HUES6 (cell line): ENCODE measurements around the gene FBRSL1.

Experiments
- H3K27ac ChIP-seq: 2 replicates; pipeline ENCODE4 v1.7.0; 2013; ENCODE audit warnings: low read depth, mild to moderate bottlenecking, low read length, inconsistent platforms
- H3K27me3 ChIP-seq: 2 replicates; pipeline ENCODE4 v1.6.1; 2013; ENCODE audit warnings: low read length; ENCODE audit not compliant: control insufficient read depth, insufficient read depth
- H3K36me3 ChIP-seq: 2 replicates; pipeline ENCODE4 v1.6.1; 2013; ENCODE audit warnings: low read length; ENCODE audit not compliant: control insufficient read depth, insufficient read depth
- H3K4me1 ChIP-seq: 2 replicates; pipeline ENCODE4 v1.6.1; 2013; ENCODE audit warnings: low read length; ENCODE audit not compliant: control insufficient read depth, insufficient read depth
- H3K4me3 ChIP-seq: 2 replicates; pipeline ENCODE4 v1.5.1; 2013; ENCODE audit warnings: low read depth, low read length
- H3K9ac ChIP-seq: one replicate; pipeline ENCODE4 v1.6.1; 2013; ENCODE audit warnings: mild to moderate bottlenecking, low read length
- H3K9me3 ChIP-seq: 2 replicates; pipeline ENCODE4 v1.6.1; 2013; ENCODE audit warnings: low read depth, low read length; ENCODE audit not compliant: control insufficient read depth, insufficient read depth

FBRSL1 gene

DNA sequence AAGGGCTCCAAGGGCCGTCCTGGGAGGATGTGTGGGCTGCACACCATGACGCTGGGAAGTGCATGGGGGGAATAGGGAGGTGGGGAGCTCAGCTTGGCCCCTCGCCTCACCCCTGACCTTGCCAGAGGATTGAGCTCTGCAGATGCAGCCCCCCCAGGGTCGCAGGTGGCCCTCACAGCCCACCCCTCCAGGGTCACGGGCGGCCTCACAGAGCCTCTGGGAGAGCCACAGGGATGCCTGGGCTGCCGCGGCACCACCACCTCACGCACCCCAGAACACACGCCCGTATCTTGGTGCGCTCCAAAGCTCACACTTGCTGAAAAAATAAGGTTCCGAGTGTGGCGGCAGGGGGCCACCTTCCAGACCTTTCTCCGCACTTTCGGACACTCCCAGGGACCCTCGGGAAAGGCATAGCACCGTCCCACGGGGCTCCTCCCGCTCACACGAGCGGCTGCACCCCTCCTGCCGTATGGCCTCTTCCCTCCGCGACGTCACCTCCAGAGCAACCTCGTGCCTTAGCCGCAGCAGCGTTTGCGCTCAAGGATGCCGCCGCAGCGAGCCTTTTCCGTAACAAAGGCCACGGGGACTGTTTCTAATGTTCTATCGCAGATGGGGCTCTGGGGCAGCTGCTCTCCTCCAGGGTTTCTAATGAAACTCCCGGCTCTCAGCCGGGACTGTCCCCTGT lies 9.9 kb upstream of the FBRSL1 start:
- Histone ChIP-seq H3K36me3 (no peaks in the 10 kb centered on the region), H3K9ac (no peak overlapping the region), H3K27me3 (peaks cover 81% of the 10 kb centered on the region), H3K9me3 (peaks cover 7% of the 10 kb centered on the region; the same call in 1 of the 2 replicates), H3K27ac (no peak overlapping the region), H3K4me1 (no peaks in the 10 kb centered on the region), H3K4me3 (no peak overlapping the region)

DNA sequence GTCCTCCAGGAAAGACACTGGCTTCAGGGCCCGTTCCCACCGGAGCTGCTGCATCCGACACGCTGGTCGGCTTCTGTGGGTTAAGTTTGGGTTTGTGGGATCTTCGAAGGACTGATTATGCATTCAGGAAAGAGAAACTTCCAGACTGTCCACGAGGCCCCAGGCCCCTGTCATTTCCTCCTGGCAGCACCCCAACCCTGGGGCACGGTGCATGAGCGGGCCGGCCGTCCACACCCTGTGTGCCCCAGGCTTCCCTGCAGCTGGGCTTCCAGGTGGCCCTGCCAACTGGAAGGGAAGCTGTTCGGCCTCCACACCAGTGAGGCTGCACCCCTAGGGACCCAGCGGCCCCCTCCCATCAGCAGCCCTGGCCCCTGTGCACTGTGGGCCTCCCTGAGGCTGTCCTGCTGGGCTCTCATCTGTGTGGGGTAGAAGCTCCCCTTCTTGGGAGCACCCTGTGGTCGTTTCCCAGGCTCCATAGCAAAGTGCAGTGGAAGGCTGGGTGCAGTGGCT lies 9.3 kb upstream of the FBRSL1 start:
- H3K27ac ChIP-seq, result no peak overlapping the region
- peaks cover 87% of the 10 kb centered on the region for H3K27me3 ChIP-seq
- H3K4me3 ChIP-seq, result no peak overlapping the region

DNA sequence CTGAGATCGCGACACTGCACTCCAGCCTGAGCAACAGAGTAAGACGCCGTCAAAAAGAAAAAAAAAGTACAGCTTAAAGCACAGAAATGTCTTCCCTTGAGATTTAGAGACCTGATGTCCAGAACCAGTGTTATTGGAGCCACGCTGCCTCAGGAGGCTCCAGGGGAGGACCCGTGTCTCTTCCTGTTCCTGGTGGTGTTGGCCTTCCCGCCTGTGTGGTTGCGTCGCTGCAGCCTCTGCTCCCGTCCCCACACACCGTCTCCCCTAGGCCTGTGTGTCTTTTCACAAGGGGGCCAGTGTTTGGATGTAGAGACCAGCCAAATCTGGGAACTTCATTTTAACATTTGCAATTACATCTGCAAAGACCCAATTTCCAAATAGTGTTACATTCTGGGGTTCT lies 8.6 kb upstream of the FBRSL1 start:
- no peak overlapping the region for H3K4me3 ChIP-seq
- H3K9me3 ChIP-seq, result 0 out of 2 replicates have a peak, but pooled peaks cover 2% of the 10 kb centered on the region
- H3K36me3 ChIP-seq, result no peaks in the 10 kb centered on the region
- H3K4me1 ChIP-seq, result no peaks in the 10 kb centered on the region
- H3K27ac ChIP-seq, result no peak overlapping the region
- H3K27me3 ChIP-seq, result peaks cover 92% of the 10 kb centered on the region
- no peak overlapping the region for H3K9ac ChIP-seq

More for the DNA sequence above, 9.3 kb upstream of the FBRSL1 start:
- H3K9me3 ChIP-seq, result peaks cover 4% of the 10 kb centered on the region; the same call in 1 of the 2 replicates
- no peaks in the 10 kb centered on the region for H3K36me3 ChIP-seq
- H3K4me1 ChIP-seq, result no peaks in the 10 kb centered on the region
- no peak overlapping the region for H3K9ac ChIP-seq

DNA sequence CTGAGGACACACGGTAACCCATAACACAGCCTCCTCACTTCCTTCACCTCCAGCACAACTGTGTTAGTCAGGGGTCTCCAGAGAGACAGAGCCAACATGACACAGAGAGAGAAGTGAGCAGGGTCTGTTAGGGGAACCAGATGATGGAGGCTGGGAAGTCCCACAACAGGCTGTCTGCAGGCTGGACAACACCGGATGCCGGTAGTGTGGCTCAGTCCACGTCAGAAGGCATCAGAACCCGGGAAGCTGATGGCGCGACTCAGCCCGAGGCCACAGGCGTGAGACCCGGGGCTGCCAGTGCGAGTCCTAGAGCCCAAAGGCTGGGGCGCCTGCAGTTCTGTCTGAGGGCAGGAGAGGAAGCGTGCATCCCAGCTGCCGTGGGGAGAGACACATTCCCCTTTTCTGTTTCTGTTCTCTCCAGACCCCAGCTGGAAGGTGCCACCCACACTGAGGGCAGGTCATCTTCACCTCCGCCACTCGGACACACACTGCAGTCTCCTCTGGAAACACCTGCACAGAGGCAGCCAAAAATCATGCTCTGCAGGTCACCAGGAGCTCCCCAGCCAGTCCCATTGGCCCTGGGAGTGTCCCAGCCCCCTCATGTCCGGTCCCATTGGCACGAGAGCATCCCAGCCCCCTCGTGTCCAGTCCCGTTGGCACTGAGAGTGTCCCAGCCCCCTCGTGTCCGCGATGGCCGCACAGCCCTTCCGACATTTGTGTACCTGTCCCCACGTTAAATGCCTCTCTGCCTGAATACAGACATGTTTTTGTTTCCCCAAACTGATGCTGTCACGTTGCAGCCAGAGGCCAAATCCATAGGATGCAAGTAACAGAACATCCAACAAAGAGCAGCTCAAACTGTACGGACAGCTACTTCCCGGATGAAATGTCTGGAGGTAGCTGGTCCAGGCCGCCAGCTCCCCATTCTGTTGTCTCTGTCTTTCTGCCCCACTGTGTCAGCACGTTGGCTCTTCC lies 7.9 kb upstream of the FBRSL1 start:
- Histone ChIP-seq H3K36me3 (no peaks in the 10 kb centered on the region), H3K4me1 (no peaks in the 10 kb centered on the region), H3K27me3 (peaks cover 92% of the 10 kb centered on the region)

DNA sequence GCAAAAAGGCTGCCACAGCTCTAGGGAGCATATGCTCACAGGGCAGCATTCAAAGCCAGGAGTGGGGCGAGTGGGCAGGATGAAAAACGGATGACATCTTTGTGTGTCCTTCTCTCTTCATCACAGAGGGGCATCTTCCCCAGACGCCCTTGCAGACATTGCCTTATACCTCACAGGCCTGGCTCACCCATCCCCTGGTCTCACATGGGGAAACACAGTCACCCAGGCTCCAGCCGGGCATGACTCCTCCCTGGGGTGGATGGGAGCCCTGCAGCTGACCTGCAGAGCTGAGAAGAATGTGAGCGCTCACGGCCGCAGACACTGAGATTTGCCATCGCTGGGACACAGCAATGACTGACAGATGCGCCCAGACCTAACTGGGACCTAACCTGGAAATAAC lies 7.2 kb upstream of the FBRSL1 start:
- Histone ChIP-seq H3K27me3 (peaks cover 95% of the 10 kb centered on the region), H3K4me1 (no peaks in the 10 kb centered on the region), H3K27ac (no peak overlapping the region), H3K36me3 (no peaks in the 10 kb centered on the region), H3K9ac (no peak overlapping the region), H3K9me3 (0 out of 2 replicates have a peak, but pooled peaks cover 2% of the 10 kb centered on the region), H3K4me3 (no peak overlapping the region)

More for the DNA sequence above, 7.9 kb upstream of the FBRSL1 start:
- Histone ChIP-seq H3K4me3 (no peak overlapping the region), H3K27ac (no peak overlapping the region), H3K9me3 (0 out of 2 replicates have a peak, but pooled peaks cover 2% of the 10 kb centered on the region), H3K9ac (no peak overlapping the region)

DNA sequence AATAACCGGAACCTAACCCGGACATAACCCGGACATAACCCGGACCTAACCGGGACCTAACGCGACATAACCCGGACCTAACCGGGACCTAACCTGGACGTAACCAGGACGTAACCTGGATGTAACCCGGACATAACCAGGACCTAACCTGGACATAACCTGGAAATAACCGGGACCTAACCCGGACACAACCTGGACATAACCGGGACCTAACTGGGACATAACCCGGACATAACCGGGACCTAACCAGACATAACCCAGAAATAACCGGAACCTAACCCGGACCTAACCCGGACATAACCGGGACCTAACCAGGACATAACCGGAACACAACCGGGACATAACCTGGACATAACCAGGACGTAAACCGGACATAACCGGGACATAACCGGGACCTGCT lies 6.7 kb upstream of the FBRSL1 start:
- H3K9me3 ChIP-seq, result 0 out of 2 replicates have a peak, but pooled peaks cover 2% of the 10 kb centered on the region
- no peaks in the 10 kb centered on the region for H3K36me3 ChIP-seq
- peaks cover under 1% of the 10 kb centered on the region; the same call in 1 of the 2 replicates for H3K4me1 ChIP-seq
- no peak overlapping the region for H3K9ac ChIP-seq
- peaks cover 96% of the 10 kb centered on the region for H3K27me3 ChIP-seq
- no peak overlapping the region for H3K4me3 ChIP-seq
- H3K27ac ChIP-seq, result no peak overlapping the region

DNA sequence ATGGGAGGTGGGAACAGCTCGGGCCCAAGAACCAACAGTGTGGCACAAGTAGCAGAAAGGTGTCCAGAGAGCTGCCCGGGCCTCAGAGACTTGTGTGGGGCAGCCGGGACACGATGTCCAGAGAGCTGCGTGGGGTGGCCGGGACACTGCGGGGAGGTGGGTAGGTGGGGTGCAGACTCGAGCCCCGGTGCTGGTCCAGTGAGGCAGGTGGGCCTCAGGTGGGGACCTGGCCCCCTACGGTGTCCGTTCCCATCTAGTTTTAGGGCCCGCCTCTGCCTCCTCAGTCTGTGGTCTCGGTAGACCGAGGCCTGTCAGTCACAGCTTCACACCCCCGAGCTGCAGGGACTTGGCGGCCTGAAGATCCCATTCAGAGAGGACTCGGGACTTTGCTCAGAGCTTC lies 6.3 kb upstream of the FBRSL1 start:
- H3K9ac ChIP-seq, result no peak overlapping the region
- H3K4me3 ChIP-seq, result no peak overlapping the region
- H3K4me1 ChIP-seq, result peaks cover 5% of the 10 kb centered on the region
- H3K27ac ChIP-seq, result no peak overlapping the region
- H3K9me3 ChIP-seq, result 0 out of 2 replicates have a peak, but pooled peaks cover 2% of the 10 kb centered on the region
- no peaks in the 10 kb centered on the region for H3K36me3 ChIP-seq
- H3K27me3 ChIP-seq, result peaks cover 98% of the 10 kb centered on the region

DNA sequence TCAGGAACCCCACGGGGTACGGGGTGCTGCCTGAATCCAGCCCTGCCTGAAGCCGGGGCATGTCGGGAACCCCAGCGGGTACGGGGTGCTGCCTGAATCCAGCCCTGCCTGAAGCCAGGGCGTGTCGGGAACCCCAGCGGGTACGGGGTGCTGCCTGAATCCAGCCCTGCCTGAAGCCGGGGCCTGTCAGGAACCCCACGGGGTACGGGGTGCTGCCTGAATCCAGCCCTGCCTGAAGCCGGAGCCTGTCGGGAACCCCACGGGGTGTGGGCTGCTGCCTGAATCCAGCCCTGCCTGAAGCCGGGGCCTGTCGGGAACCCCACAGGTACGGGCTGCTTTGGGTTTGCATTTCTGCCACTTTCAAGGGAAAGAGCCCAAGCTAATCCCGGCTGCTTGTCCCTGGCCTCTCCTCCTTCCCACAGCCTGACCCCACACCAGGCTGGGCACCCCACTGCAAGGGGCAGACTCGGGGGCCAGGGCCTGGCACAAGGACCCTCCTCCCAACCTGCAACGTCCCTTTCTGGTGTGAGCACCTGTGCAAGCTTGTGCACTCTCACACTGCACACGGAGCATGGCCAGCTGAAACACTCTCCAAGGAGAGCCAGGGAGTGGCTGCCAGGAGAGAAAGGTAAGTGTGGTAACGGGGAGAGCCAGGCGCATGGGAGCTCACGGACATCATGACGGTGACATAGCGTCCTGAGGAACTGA lies 5.6 kb upstream of the FBRSL1 start:
- H3K9me3 ChIP-seq, result 0 out of 2 replicates have a peak, but pooled peaks cover 2% of the 10 kb centered on the region
- peaks cover 11% of the 10 kb centered on the region for H3K4me1 ChIP-seq
- no peak overlapping the region for H3K27ac ChIP-seq
- H3K27me3 ChIP-seq, result peaks cover 98% of the 10 kb centered on the region
- no peak overlapping the region for H3K4me3 ChIP-seq
- H3K9ac ChIP-seq, result no peak overlapping the region
- no peaks in the 10 kb centered on the region for H3K36me3 ChIP-seq

DNA sequence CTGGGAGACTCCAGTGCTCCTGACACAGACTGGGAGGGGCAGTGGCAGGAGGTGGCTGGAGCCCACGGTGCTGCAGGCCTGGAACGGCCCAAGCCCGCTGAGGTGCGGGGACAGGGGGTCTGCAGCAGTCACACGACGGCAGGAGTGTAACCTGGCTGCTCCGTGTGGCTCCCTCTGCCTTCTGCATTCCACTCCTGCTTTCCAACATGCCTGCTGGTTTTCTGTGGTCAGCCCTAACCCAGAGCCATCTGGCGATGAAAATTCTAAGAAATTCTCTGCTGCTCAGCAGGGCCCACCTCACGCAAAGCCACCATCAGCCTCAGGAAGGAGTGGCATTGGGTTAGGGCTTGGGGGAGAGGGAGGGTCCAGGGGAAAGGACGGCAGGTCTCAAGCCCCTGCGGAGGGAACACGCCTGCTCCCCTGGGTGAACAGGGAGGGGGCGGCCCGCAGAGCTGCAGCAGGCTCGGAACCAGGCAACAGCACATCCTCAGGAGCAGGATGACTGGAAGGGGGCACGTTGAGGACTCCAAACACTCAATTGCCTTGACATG lies 5.0 kb upstream of the FBRSL1 start:
- Histone ChIP-seq H3K9me3 (0 out of 2 replicates have a peak, but pooled peaks cover 2% of the 10 kb centered on the region), H3K27ac (no peak overlapping the region), H3K36me3 (no peaks in the 10 kb centered on the region), H3K4me1 (peaks cover 11% of the 10 kb centered on the region), H3K4me3 (no peak overlapping the region), H3K9ac (no peak overlapping the region), H3K27me3 (peaks cover 94% of the 10 kb centered on the region)

DNA sequence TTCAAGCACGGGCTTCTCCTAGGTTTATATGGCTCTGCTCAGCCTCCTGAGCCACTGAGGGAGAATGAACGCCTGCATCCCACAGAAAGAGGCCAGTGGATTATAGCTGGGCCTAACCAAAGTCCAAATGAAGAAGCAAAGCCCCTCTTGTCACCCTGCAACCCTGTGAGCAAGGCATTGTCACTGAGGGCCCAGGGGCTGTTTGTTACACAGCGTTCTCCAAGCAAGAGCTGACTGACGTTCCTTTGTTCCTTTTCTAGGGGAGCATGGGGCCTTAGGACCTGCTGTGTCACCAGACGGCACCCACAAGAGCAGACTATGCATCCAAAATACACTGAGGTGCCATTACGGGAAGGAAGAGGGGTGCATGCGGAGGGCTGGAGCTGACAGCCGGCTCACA lies 4.3 kb upstream of the FBRSL1 start:
- Histone ChIP-seq H3K27ac (no peak overlapping the region), H3K27me3 (peaks cover 87% of the 10 kb centered on the region), H3K9ac (no peak overlapping the region), H3K4me3 (no peak overlapping the region), H3K36me3 (no peaks in the 10 kb centered on the region), H3K9me3 (0 out of 2 replicates have a peak, but pooled peaks cover 2% of the 10 kb centered on the region), H3K4me1 (peaks cover 11% of the 10 kb centered on the region)
